HepG2 (cell line): Measurements from ENCODE around the gene QSER1. TPM values are rescaled to one million over a fixed set of nuclear protein-coding genes. Genes with fewer than 3 reads are reported as not detected.

Experiments
- ATRX ChIP-seq: sonication (generic); formaldehyde crosslinking; IDR thresholded peaks from 2 replicates; pipeline ENCODE4 v1.4.0; 2020; ENCODE audit warnings: missing genetic modification reagents, borderline replicate concordance
- HBP1 ChIP-seq: IDR thresholded peaks from 2 replicates; pipeline ENCODE4 v1.6.1; 2016; ENCODE audit warnings: low read depth, control low read depth
- HMGA1 ChIP-seq: sonication (generic); formaldehyde crosslinking; conservative IDR thresholded peaks from 2 replicates; pipeline ENCODE4 v1.4.0; 2020; ENCODE audit warnings: missing genetic modification reagents
- MAFG ChIP-seq: sonication (generic); formaldehyde crosslinking; IDR thresholded peaks from 2 replicates; pipeline ENCODE4 v1.5.1; 2020; ENCODE audit warnings: mild to moderate bottlenecking, missing genetic modification reagents
- NFKB2 ChIP-seq: sonication (generic); formaldehyde crosslinking; IDR thresholded peaks from 2 replicates; pipeline ENCODE4 v1.4.0; 2020; ENCODE audit warnings: missing genetic modification reagents, borderline replicate concordance
- NR2F6 ChIP-seq, 2 experiments: IDR thresholded peaks; 2 replicates each; pipeline ENCODE4 v1.6.1; 2016; ENCODE audit warnings: antibody characterized with exemption in 1 of 2, mild to moderate bottlenecking in 1 of 2
- PCBP1 ChIP-seq: fragments of 200-400 bp; formaldehyde crosslinking; IDR thresholded peaks from 2 replicates; pipeline ENCODE4 v1.6.1; 2017; ENCODE audit warnings: mild to moderate bottlenecking, low read depth, low read length, borderline replicate concordance
- PRDM10 ChIP-seq: sonication (generic); formaldehyde crosslinking; IDR thresholded peaks from 2 replicates; pipeline ENCODE4 v1.4.0; 2020; ENCODE audit warnings: low read depth, missing genetic modification reagents
- SOX6 ChIP-seq, 2 experiments: fragments of 450-650 bp in 1 of 2; sonication (generic) in 1 of 2; formaldehyde crosslinking in 1 of 2; IDR thresholded peaks; 2 replicates each; pipeline versions ENCODE4 v1.4.0 to v1.6.1; 2017 to 2020; ENCODE audit warnings: antibody characterized with exemption in 1 of 2, mild to moderate bottlenecking in 1 of 2, missing genetic modification reagents in 1 of 2
- USF2 ChIP-seq, 2 experiments: sonication (generic) in 1 of 2; formaldehyde crosslinking in 1 of 2; IDR thresholded peaks; 2 replicates each; pipeline versions ENCODE4 v1.5.1 to v1.6.1; 2011 to 2020; ENCODE audit warnings: borderline replicate concordance in 1 of 2, low read depth in 1 of 2, low read length in 1 of 2, mild to moderate bottlenecking in 1 of 2, missing genetic modification reagents in 1 of 2, moderate library complexity in 1 of 2
- ZFP1 ChIP-seq: IDR thresholded peaks from 2 replicates; pipeline ENCODE4 v1.6.1; 2016
- ZKSCAN5 ChIP-seq: sonication (generic); formaldehyde crosslinking; IDR thresholded peaks from 2 replicates; pipeline ENCODE4 v1.5.1; 2020; ENCODE audit warnings: mild to moderate bottlenecking, missing genetic modification reagents
- ZMAT3 ChIP-seq: sonication (generic); formaldehyde crosslinking; conservative IDR thresholded peaks from 2 replicates; pipeline ENCODE4 v1.7.0; 2021; ENCODE audit warnings: missing genetic modification reagents
- ZMYM4 ChIP-seq: sonication (generic); formaldehyde crosslinking; IDR thresholded peaks from 2 replicates; pipeline ENCODE4 v1.8.1; 2023; ENCODE audit warnings: mild to moderate bottlenecking, missing genetic modification reagents
- ZNF460 ChIP-seq: sonication (generic); formaldehyde crosslinking; IDR thresholded peaks from 2 replicates; pipeline ENCODE4 v1.5.1; 2020; ENCODE audit warnings: missing genetic modification reagents, mild to moderate bottlenecking, borderline replicate concordance
- ZNF496 ChIP-seq: sonication (generic); formaldehyde crosslinking; IDR thresholded peaks from 2 replicates; pipeline ENCODE4 v1.8.1; 2023; ENCODE audit warnings: mild to moderate bottlenecking, moderate library complexity, missing genetic modification reagents; ENCODE audit not compliant: insufficient replicate concordance
- ZNF501 ChIP-seq: sonication (generic); formaldehyde crosslinking; IDR thresholded peaks from 2 replicates; pipeline ENCODE4 v1.5.1; 2020; ENCODE audit warnings: mild to moderate bottlenecking, moderate library complexity, missing genetic modification reagents
- ZNF546 ChIP-seq: sonication (generic); formaldehyde crosslinking; conservative IDR thresholded peaks from 2 replicates; pipeline ENCODE4 v1.8.1; 2023; ENCODE audit warnings: mild to moderate bottlenecking, missing genetic modification reagents
- ZNF572 ChIP-seq: sonication (generic); formaldehyde crosslinking; IDR thresholded peaks from 2 replicates; pipeline ENCODE4 v1.5.1; 2020; ENCODE audit warnings: mild to moderate bottlenecking, missing genetic modification reagents
- ZNF737 ChIP-seq: sonication (generic); formaldehyde crosslinking; IDR thresholded peaks from 2 replicates; pipeline ENCODE4 v1.5.0; 2020; ENCODE audit warnings: missing genetic modification reagents, mild to moderate bottlenecking, borderline replicate concordance
- polyA plus RNA-seq, 8 experiments: library from polyadenylated mRNA; depleted of rRNA in 3 of 8; stranded (reverse) in 7 of 8; unstranded in 1 of 8; fragments of >200 nt; fragmentation: Illumina TruSeq in 4 of 8; extraction: Trizol in 4 of 8; gene quantifications; 2 replicates each; pipeline versions ENCODE4 v1.2.1 to v1.2.3, GENCODE V29; 2011 to 2016; ENCODE audit warnings: low read depth in 4 of 8, missing spikeins in 1 of 8, mixed read lengths in 1 of 8; ENCODE audit not compliant: insufficient read depth in 1 of 8
- total RNA-seq, 5 experiments: library from RNA; depleted of rRNA; stranded (reverse); fragments of >200 nt; fragmentation: Illumina TruSeq; extraction: Trizol; gene quantifications; 2 replicates each; pipeline ENCODE4 v1.2.3, GENCODE V29; 2016; ENCODE audit warnings: low read depth in 1 of 5

The QSER1 gene
- total and polyA plus RNA-seq, 2 of the 13 experiments (the other 11 are each of a cell fraction or from before 2014, with no cell fraction given): 8.9 to 17.3 TPM

- TF ChIP-seq PCBP1: no peak
- no peak for TF ChIP-seq ZKSCAN5
- TF ChIP-seq ZNF546 (CRISPR knock-in tag): peak; percentile 47; the same call in 1 of the 2 replicates
- no peak for TF ChIP-seq USF2 (IDR thresholded peaks at IDR 0.05; ENCODE audit: low read depth, low read length)
- TF ChIP-seq USF2 (CRISPR knock-in tag; IDR thresholded peaks at IDR 0.05; ENCODE audit: borderline replicate concordance): no peak
- TF ChIP-seq ATRX (CRISPR knock-in tag): no peak
- TF ChIP-seq ZMAT3: peak; percentile 40; the same call in 1 of the 2 replicates
- TF ChIP-seq NFKB2 (CRISPR knock-in tag): peak; percentile 64; the same call in 1 of the 2 replicates
- no peak for TF ChIP-seq SOX6 (IDR thresholded peaks at IDR 0.05)
- TF ChIP-seq SOX6 (CRISPR knock-in tag; IDR thresholded peaks at IDR 0.05): no peak
- no peak for TF ChIP-seq ZNF572 (CRISPR knock-in tag)
- peak; percentile 53; the same call in 1 of the 2 replicates for TF ChIP-seq ZMYM4 (CRISPR knock-in tag)
- TF ChIP-seq PRDM10 (CRISPR knock-in tag): no peak
- TF ChIP-seq HBP1 (CRISPR knock-in tag): no peak
- TF ChIP-seq ZNF460 (CRISPR knock-in tag): no peak
- TF ChIP-seq MAFG: no peak
- TF ChIP-seq NR2F6 (IDR thresholded peaks at IDR 0.05): no peak
- TF ChIP-seq NR2F6 (CRISPR knock-in tag; IDR thresholded peaks at IDR 0.05): no peak
- 0 out of 2 replicates have a peak, but pooled peaks have one; percentile 22 for TF ChIP-seq ZNF501
- TF ChIP-seq ZNF737 (CRISPR knock-in tag): no peak
- TF ChIP-seq HMGA1 (CRISPR knock-in tag): no peak
- TF ChIP-seq ZFP1 (CRISPR knock-in tag): no peak
- TF ChIP-seq ZNF496: no peak
These were observed at the start of gene QSER1 (continued) for GRCh38 chr11:32892355-32893092.
